SK-N-MC (cell line): ENCODE data around the gene MITD1.

ENCODE experiments used
- EZH2 ChIP-seq: fragments of 200-600 bp; sonication (generic); IDR thresholded peaks from one replicate; pipeline ENCODE4 v1.6.1; 2017; ENCODE audit warnings: antibody characterized with exemption
- POLR2AphosphoS5 ChIP-seq: IDR thresholded peaks from 2 replicates; pipeline ENCODE4 v1.6.1; 2012; ENCODE audit warnings: mild to moderate bottlenecking, low read depth, low read length, borderline replicate concordance

DNA sequence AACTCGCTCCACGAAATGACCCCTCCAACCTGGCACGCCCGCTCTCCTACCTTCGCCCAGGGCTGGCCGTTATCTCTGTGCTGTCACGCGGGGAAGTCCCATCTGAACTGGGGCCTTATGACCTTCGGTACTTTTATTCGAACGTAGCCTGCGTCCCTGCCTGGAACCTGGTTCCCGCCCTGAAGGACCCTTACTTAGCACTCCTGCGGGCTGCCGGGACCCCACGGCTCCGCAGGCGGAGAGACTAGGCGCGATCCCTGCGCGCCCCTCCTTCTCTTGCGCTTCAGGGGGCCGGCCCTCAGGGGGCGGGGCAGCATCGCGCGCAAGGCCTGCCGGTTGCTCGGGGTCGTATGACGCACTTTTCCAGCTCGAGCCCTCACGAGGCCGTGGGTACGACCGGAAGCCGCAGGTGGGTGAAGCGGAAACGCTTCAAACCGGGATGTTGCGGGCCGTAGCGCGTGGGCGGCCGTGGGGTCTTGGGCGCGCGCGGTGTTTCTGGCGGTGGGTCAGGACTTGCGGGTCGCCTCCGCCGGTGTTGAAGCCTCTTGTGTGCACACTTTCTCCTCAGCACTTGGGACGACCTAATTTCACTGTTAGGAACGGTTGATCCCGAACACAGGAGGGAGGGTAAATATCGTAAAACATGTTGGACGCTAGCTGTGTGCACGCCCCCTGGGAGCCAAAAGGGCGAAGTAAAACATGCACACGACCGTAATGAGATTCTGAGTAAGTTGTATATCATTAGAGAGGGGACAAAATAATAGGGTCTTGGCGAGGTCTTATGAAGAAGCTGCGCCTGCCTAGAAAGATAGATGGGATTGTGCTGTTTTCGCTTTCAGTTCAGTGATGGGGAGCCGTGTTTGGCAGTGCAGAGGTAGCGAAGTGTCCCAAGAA is 26.0 kb downstream of the MITD1 start, which contains the start of the genes LIPT1 and TSGA10:
- TF ChIP-seq EZH2 (no peak), POLR2AphosphoS5 (peak; percentile 99)
